ENCODE measurements around the gene GMPR2. TPM values are rescaled to one million over a fixed set of nuclear protein-coding genes. Genes with fewer than 3 reads are reported as not detected.

Gene GMPR2
- total RNA-seq, 1 donor from 2014 or later: 73.2 TPM

GRCh38 chr14:24204163-24205146 lies 28.3 kb upstream of the GMPR2 start:
- ATAC-seq (no peak), DNase-seq (no peak)
- H3K4me1 ChIP-seq: no peaks in the 10 kb centered on the region
- TF ChIP-seq CTCF (IDR thresholded peaks at IDR 0.05): no peak
- no peaks in the 10 kb centered on the region for H3K9me3 ChIP-seq
- intact Hi-C loops (cut with DNase I): no loop called here
- H3K27me3 ChIP-seq: no peaks in the 10 kb centered on the region
- H3K4me3 ChIP-seq: no peak overlapping the region
- peaks cover 57% of the 10 kb centered on the region for H3K36me3 ChIP-seq
- no peak overlapping the region for H3K27ac ChIP-seq

- Histone ChIP-seq H3K9me3 (no peaks in the 10 kb centered on the region), H3K27ac (no peak overlapping the region), H3K4me3 (no peak overlapping the region), H3K27me3 (no peaks in the 10 kb centered on the region), H3K36me3 (peaks cover 70% of the 10 kb centered on the region), H3K4me1 (no peaks in the 10 kb centered on the region)
- ATAC-seq: no peak
- no peak for TF ChIP-seq CTCF (IDR thresholded peaks at IDR 0.05)
- DNase-seq: no peak
- intact Hi-C loops (cut with DNase I): no loop called here
Observed at GRCh38 chr14:24206260-24207103, 26.2 kb upstream of the GMPR2 start.

GRCh38 chr14:24207104-24207551 lies 25.6 kb upstream of the GMPR2 start:
- Histone ChIP-seq H3K4me3 (no peak overlapping the region), H3K9me3 (no peaks in the 10 kb centered on the region), H3K36me3 (peaks cover 65% of the 10 kb centered on the region), H3K27me3 (no peaks in the 10 kb centered on the region), H3K4me1 (peaks cover 2% of the 10 kb centered on the region), H3K27ac (no peak overlapping the region)
- ATAC-seq (no peak), DNase-seq (no peak)
- TF ChIP-seq CTCF (IDR thresholded peaks at IDR 0.05): no peak
- intact Hi-C loops (cut with DNase I): no loop called here

- H3K36me3 ChIP-seq: peaks cover 61% of the 10 kb centered on the region
- DNase-seq (no peak), ATAC-seq (no peak)
- no peak overlapping the region for H3K4me3 ChIP-seq
- no peaks in the 10 kb centered on the region for H3K27me3 ChIP-seq
- no peak for TF ChIP-seq CTCF (IDR thresholded peaks at IDR 0.05)
- no peaks in the 10 kb centered on the region for H3K9me3 ChIP-seq
- H3K4me1 ChIP-seq: peaks cover 6% of the 10 kb centered on the region
- intact Hi-C loops (cut with DNase I): no loop called here
- H3K27ac ChIP-seq: no peak overlapping the region
Observed at GRCh38 chr14:24207625-24208024, 25.1 kb upstream of the GMPR2 start.

- Histone ChIP-seq H3K4me1 (peaks cover 10% of the 10 kb centered on the region), H3K4me3 (no peak overlapping the region), H3K27ac (no peak overlapping the region), H3K27me3 (no peaks in the 10 kb centered on the region), H3K36me3 (peaks cover 48% of the 10 kb centered on the region), H3K9me3 (no peaks in the 10 kb centered on the region)
- no peak for TF ChIP-seq CTCF (IDR thresholded peaks at IDR 0.05)
- intact Hi-C loops (cut with DNase I): no loop called here
- DNase-seq (no peak), ATAC-seq (no peak)
Observed at GRCh38 chr14:24211311-24211710, 21.4 kb upstream of the GMPR2 start.

Measured in upper lobe of right lung (tissue), 1 donor.